ENCODE measurements around the gene LY6G6D. TPM values are rescaled to one million over a fixed set of nuclear protein-coding genes. Genes with fewer than 3 reads are reported as not detected.

LY6G6D gene
- total and polyA plus RNA-seq, 2 of the 13 experiments (the other 11 are each of a cell fraction or from before 2014, with no cell fraction given): not detected

DNA sequence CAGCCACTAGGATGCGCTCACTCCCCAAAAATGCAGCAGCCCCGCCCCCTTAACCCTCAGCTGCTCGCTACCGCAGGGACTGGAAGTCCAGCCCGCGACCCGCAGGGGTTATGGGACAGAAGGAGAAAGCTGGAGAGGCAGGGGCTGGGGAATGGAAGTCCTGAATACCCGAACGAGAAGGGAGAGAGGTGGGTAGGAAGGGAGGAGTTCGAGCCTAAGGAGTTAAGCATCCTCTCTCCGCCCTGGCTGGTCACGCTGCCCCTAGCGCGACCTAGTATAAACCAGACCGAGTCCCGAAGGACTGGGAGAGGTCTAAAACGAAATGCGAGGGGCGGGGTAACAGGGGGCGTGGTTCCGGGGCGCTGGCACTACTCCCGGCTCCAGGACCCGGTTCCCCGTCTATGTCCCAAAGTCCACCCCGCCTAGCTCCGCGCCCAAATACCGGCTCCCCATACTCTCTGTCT lies 14.4 kb downstream of the LY6G6D start (continued):
- TF ChIP-seq SMARCC2 (IDR thresholded peaks at IDR 0.05) (no peak), SMAD3 (CRISPR knock-in tag; IDR thresholded peaks at IDR 0.05) (peak; percentile 78; the same call in 1 of the 2 replicates), HES4 (CRISPR knock-in tag; IDR thresholded peaks at IDR 0.05; ENCODE audit: borderline replicate concordance) (0 out of 2 replicates have a peak, but pooled peaks have one; percentile 32), SRSF9 (IDR thresholded peaks at IDR 0.05; ENCODE audit: borderline replicate concordance, insufficient read depth, low read depth, low read length, poor library complexity, severe bottlenecking) (no peak), E2F1 (CRISPR knock-in tag; IDR thresholded peaks at IDR 0.05) (peak; percentile 77; the same call in 1 of the 2 replicates), ZMAT3 (CRISPR knock-in tag; conservative IDR thresholded peaks at IDR 0.05) (no peak; the same call in 1 of the 2 replicates), KMT2B (CRISPR knock-in tag; IDR thresholded peaks at IDR 0.05) (peak; percentile 60)
- TF ChIP-seq, protein P1, sequence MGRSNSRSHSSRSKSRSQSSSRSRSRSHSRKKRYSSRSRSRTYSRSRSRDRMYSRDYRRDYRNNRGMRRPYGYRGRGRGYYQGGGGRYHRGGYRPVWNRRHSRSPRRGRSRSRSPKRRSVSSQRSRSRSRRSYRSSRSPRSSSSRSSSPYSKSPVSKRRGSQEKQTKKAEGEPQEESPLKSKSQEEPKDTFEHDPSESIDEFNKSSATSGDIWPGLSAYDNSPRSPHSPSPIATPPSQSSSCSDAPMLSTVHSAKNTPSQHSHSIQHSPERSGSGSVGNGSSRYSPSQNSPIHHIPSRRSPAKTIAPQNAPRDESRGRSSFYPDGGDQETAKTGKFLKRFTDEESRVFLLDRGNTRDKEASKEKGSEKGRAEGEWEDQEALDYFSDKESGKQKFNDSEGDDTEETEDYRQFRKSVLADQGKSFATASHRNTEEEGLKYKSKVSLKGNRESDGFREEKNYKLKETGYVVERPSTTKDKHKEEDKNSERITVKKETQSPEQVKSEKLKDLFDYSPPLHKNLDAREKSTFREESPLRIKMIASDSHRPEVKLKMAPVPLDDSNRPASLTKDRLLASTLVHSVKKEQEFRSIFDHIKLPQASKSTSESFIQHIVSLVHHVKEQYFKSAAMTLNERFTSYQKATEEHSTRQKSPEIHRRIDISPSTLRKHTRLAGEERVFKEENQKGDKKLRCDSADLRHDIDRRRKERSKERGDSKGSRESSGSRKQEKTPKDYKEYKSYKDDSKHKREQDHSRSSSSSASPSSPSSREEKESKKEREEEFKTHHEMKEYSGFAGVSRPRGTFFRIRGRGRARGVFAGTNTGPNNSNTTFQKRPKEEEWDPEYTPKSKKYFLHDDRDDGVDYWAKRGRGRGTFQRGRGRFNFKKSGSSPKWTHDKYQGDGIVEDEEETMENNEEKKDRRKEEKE (IDR thresholded peaks at IDR 0.05): no peak
- TF ChIP-seq, protein P2, sequence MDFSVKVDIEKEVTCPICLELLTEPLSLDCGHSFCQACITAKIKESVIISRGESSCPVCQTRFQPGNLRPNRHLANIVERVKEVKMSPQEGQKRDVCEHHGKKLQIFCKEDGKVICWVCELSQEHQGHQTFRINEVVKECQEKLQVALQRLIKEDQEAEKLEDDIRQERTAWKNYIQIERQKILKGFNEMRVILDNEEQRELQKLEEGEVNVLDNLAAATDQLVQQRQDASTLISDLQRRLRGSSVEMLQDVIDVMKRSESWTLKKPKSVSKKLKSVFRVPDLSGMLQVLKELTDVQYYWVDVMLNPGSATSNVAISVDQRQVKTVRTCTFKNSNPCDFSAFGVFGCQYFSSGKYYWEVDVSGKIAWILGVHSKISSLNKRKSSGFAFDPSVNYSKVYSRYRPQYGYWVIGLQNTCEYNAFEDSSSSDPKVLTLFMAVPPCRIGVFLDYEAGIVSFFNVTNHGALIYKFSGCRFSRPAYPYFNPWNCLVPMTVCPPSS (IDR thresholded peaks at IDR 0.05): no peak
- TF ChIP-seq, protein P3, sequence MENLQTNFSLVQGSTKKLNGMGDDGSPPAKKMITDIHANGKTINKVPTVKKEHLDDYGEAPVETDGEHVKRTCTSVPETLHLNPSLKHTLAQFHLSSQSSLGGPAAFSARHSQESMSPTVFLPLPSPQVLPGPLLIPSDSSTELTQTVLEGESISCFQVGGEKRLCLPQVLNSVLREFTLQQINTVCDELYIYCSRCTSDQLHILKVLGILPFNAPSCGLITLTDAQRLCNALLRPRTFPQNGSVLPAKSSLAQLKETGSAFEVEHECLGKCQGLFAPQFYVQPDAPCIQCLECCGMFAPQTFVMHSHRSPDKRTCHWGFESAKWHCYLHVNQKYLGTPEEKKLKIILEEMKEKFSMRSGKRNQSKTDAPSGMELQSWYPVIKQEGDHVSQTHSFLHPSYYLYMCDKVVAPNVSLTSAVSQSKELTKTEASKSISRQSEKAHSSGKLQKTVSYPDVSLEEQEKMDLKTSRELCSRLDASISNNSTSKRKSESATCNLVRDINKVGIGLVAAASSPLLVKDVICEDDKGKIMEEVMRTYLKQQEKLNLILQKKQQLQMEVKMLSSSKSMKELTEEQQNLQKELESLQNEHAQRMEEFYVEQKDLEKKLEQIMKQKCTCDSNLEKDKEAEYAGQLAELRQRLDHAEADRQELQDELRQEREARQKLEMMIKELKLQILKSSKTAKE (CRISPR knock-in tag; IDR thresholded peaks at IDR 0.05; ENCODE audit: borderline replicate concordance): no peak
- TF ChIP-seq, protein P4, sequence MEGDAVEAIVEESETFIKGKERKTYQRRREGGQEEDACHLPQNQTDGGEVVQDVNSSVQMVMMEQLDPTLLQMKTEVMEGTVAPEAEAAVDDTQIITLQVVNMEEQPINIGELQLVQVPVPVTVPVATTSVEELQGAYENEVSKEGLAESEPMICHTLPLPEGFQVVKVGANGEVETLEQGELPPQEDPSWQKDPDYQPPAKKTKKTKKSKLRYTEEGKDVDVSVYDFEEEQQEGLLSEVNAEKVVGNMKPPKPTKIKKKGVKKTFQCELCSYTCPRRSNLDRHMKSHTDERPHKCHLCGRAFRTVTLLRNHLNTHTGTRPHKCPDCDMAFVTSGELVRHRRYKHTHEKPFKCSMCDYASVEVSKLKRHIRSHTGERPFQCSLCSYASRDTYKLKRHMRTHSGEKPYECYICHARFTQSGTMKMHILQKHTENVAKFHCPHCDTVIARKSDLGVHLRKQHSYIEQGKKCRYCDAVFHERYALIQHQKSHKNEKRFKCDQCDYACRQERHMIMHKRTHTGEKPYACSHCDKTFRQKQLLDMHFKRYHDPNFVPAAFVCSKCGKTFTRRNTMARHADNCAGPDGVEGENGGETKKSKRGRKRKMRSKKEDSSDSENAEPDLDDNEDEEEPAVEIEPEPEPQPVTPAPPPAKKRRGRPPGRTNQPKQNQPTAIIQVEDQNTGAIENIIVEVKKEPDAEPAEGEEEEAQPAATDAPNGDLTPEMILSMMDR (CRISPR knock-in tag; IDR thresholded peaks at IDR 0.05): peak; percentile 96

Data from HepG2 (cell line).